ENCODE results near the gene APEX1. TPM values are rescaled to one million over a fixed set of nuclear protein-coding genes. Genes with fewer than 3 reads are reported as not detected.

APEX1 gene
- total RNA-seq, 2 experiments from 2014 or later, result 125 to 127 TPM

- Histone ChIP-seq H3K4me3 (ENCODE audit: low read length) (peak within 1 kb of the TSS; percentile 95), H3K4me1 (ENCODE audit: insufficient read depth, low read length) (peaks cover 46% of the 10 kb centered on the region), H3K9me3 (ENCODE audit: control insufficient read depth in 1 of 2, insufficient read depth in 1 of 2, low read length in 2 of 2) (no peaks in the 10 kb centered on the region), H3K27ac (ENCODE audit: low read depth in 1 of 2, low read length in 2 of 2) (peak within 1 kb of the TSS; percentile 78 to 81), H3K36me3 (ENCODE audit: insufficient read depth, low read length) (peaks cover 23% of the 10 kb centered on the region), H3K27me3 (ENCODE audit: control insufficient read depth in 1 of 2, insufficient read depth in 2 of 2, low read length in 2 of 2) (no peaks in the 10 kb centered on the region)
- TF ChIP-seq CTCF (IDR thresholded peaks at IDR 0.05), result no peak
- H3K9me3 Mint-ChIP-seq, result no peaks in the 10 kb centered on the region
- POLR2A ChIA-PET, result interaction anchor here (0.8 to 4.8 kb wide), 17 partner anchors 8 to 213 kb away, joined by 3 to 43 read pairs (median 6); partner anchors contain the start of genes APEX1, OSGEP, PARP2 and PIP4P1
- peak within 1 kb of the TSS; percentile 98 for H3K4me3 Mint-ChIP-seq
- peaks cover 50% of the 10 kb centered on the region for H3K4me1 Mint-ChIP-seq (ENCODE audit: low read depth)
- CTCF ChIA-PET, result interaction anchor here (1.0 to 1.6 kb wide), 4 partner anchors 13 to 56 kb away, joined by 3 to 7 read pairs (median 6); partner anchors contain the start of genes APEX1, OSGEP and TEP1
- peak within 1 kb of the TSS; percentile 92 for H3K27ac Mint-ChIP-seq
- ATAC-seq (ENCODE audit: poor library complexity) (peak; percentile 88), DNase-seq (peak; percentile 77 to 96 (median 85))
- intact Hi-C loops (cut with DNase I, micrococcal nuclease), result loop anchor here (1.0 to 10.0 kb wide), 7 partner anchors 8 to 615 kb away; partner anchors contain the start of genes APEX1 (in 2 of the 2), OSGEP (in 1 of the 2) and PARP2 (in 1 of the 2)
- no peaks in the 10 kb centered on the region for H3K27me3 Mint-ChIP-seq
- H3K36me3 Mint-ChIP-seq (ENCODE audit: low read depth), result peaks cover 43% of the 10 kb centered on the region
These were observed 14.3 kb downstream of the APEX1 start, which contains the start of gene PNP for GRCh38 chr14:20469242-20469889. PNP (plus strand) TSS chr14:20469406; CDS start chr14:20469525, 119 bp downstream.

GRCh38 chr14:20469890-20470602 lies 15.0 kb downstream of the APEX1 start:
- Mint-ChIP-seq H3K27me3 (no peaks in the 10 kb centered on the region), H3K4me3 (peak overlapping the region; percentile 98), H3K36me3 (ENCODE audit: low read depth) (peaks cover 50% of the 10 kb centered on the region), H3K9me3 (no peaks in the 10 kb centered on the region), H3K27ac (peak overlapping the region; percentile 92), H3K4me1 (ENCODE audit: low read depth) (peaks cover 57% of the 10 kb centered on the region)
- Histone ChIP-seq H3K27me3 (ENCODE audit: control insufficient read depth in 1 of 2, insufficient read depth in 2 of 2, low read length in 2 of 2) (no peaks in the 10 kb centered on the region), H3K36me3 (ENCODE audit: insufficient read depth, low read length) (peaks cover 30% of the 10 kb centered on the region), H3K9me3 (ENCODE audit: control insufficient read depth in 1 of 2, insufficient read depth in 1 of 2, low read length in 2 of 2) (no peaks in the 10 kb centered on the region), H3K4me3 (ENCODE audit: low read length) (peak overlapping the region; percentile 95), H3K4me1 (ENCODE audit: insufficient read depth, low read length) (peaks cover 53% of the 10 kb centered on the region), H3K27ac (ENCODE audit: low read depth in 1 of 2, low read length in 2 of 2) (peak overlapping the region; percentile 78 to 81)
- ChIA-PET POLR2A (interaction anchor here (0.7 to 4.8 kb wide), 18 partner anchors 9 to 213 kb away, joined by 3 to 43 read pairs (median 6); partner anchors contain the start of genes APEX1, OSGEP, PARP2 and PIP4P1), CTCF (interaction anchor here (1.0 to 1.6 kb wide), 4 partner anchors 13 to 57 kb away, joined by 3 to 7 read pairs (median 6); partner anchors contain the start of genes APEX1, OSGEP and TEP1)
- ATAC-seq (ENCODE audit: poor library complexity) (peak; percentile 54), DNase-seq (peak in 12 of 14 experiments; percentile 15 to 82 (median 42))
- intact Hi-C loops (cut with DNase I, micrococcal nuclease), result loop anchor here (1.0 to 10.0 kb wide), 7 partner anchors 7 to 615 kb away; partner anchors contain the start of genes APEX1 (in 2 of the 2), OSGEP (in 1 of the 2) and PARP2 (in 1 of the 2)
- TF ChIP-seq CTCF (IDR thresholded peaks at IDR 0.05), result no peak

- Histone ChIP-seq H3K9me3 (ENCODE audit: control insufficient read depth in 1 of 2, insufficient read depth in 1 of 2, low read length in 2 of 2) (no peaks in the 10 kb centered on the region), H3K4me1 (ENCODE audit: insufficient read depth, low read length) (peaks cover 58% of the 10 kb centered on the region), H3K27ac (ENCODE audit: low read depth in 1 of 2, low read length in 2 of 2) (peak overlapping the region; percentile 78 to 81), H3K27me3 (ENCODE audit: control insufficient read depth in 1 of 2, insufficient read depth in 2 of 2, low read length in 2 of 2) (no peaks in the 10 kb centered on the region), H3K4me3 (ENCODE audit: low read length) (peak overlapping the region; percentile 95), H3K36me3 (ENCODE audit: insufficient read depth, low read length) (peaks cover 35% of the 10 kb centered on the region)
- Mint-ChIP-seq H3K27me3 (no peaks in the 10 kb centered on the region), H3K36me3 (ENCODE audit: low read depth) (peaks cover 55% of the 10 kb centered on the region), H3K4me3 (peak overlapping the region; percentile 98), H3K27ac (peak overlapping the region; percentile 92), H3K4me1 (ENCODE audit: low read depth) (peaks cover 62% of the 10 kb centered on the region), H3K9me3 (no peaks in the 10 kb centered on the region)
- POLR2A ChIA-PET, result interaction anchor here (0.7 to 4.8 kb wide), 10 partner anchors 9 to 212 kb away, joined by 3 to 43 read pairs (median 8); partner anchors contain the start of genes APEX1, OSGEP and PIP4P1
- ATAC-seq (ENCODE audit: poor library complexity), result no peak
- CTCF ChIA-PET, result interaction anchor here (1.1 to 1.6 kb wide), 2 partner anchors 55 to 57 kb away, joined by 3 to 7 read pairs; partner anchors contain the start of gene TEP1
- intact Hi-C loops (cut with DNase I, micrococcal nuclease), result no loop called here
- peak in 1 of 14 experiments; percentile 29 for DNase-seq
- TF ChIP-seq CTCF (IDR thresholded peaks at IDR 0.05), result no peak
These were observed 15.5 kb downstream of the APEX1 start for GRCh38 chr14:20470603-20470901.

All from CD4-positive, alpha-beta T cell (primary cell).